Adrenal gland (tissue), 12 donors: Measurements from ENCODE around the gene KYNU. TPM values are rescaled to one million over a fixed set of nuclear protein-coding genes. Genes with fewer than 3 reads are reported as not detected.

Experiments
- DNase-seq, 7 donors: peaks; one replicate each; pipeline ENCODE4 v3.0.0-alpha.2; 2019 to 2020
- H3K27ac ChIP-seq, 5 donors: fragments of 200-600 bp; sonication (generic) in 4 of 5; 1 replicate in 3 of 5; 2 replicates in 2 of 5; pipeline versions ENCODE4 v1.5.1 to v1.8.0; 2016 to 2020; ENCODE audit warnings: mild to moderate bottlenecking in 1 of 5
- H3K27me3 ChIP-seq: fragments of 200-600 bp; 2 replicates; pipeline ENCODE4 v1.8.0; 2021
- H3K36me3 ChIP-seq, 2 donors: fragments of 200-600 bp; replicated peaks in 1 of 2; 1 replicate in 1 of 2; 2 replicates in 1 of 2; pipeline versions ENCODE4 v1.5.1 to v1.8.0; 2018 to 2022
- H3K4me1 ChIP-seq, 2 donors: fragments of 200-600 bp; replicated peaks in 1 of 2; 1 replicate in 1 of 2; 2 replicates in 1 of 2; pipeline versions ENCODE4 v1.5.1 to v1.8.0; 2018 to 2021
- H3K4me3 ChIP-seq, 4 donors: fragments of 200-600 bp; sonication (generic) in 3 of 4; one replicate each; pipeline ENCODE4 v1.5.1; 2016 to 2018
- H3K9me3 ChIP-seq, 3 donors: fragments of 200-600 bp; sonication (generic) in 1 of 3; replicated peaks in 1 of 3; 1 replicate in 2 of 3; 2 replicates in 1 of 3; pipeline versions ENCODE4 v1.5.1 to v1.8.0; 2016 to 2021
- POLR2A ChIP-seq, 2 donors: fragments of 450-650 bp; IDR thresholded peaks; one replicate each; pipeline ENCODE4 v1.6.1; 2017; ENCODE audit warnings: antibody characterized with exemption in 2 of 2, mild to moderate bottlenecking in 2 of 2, moderate library complexity in 1 of 2
- WGBS, 4 donors: extraction: QIAGEN DNeasy Blood & Tissue Kit in 2 of 4; methylation state at CpG; one replicate each; pipeline versions ENCODE4 v1.1.5 to v1.1.7; 2013 to 2017; 5-methylcytosine and 5-hydroxymethylcytosine counted together
- intact Hi-C, 2 donors: fragments of 100-400 bp; cut with DNase I; formaldehyde crosslinking; loops; one replicate each; pipeline versions ENCODE4 v1.14.1 to v1.15.0; 2022 to 2023
- polyA plus RNA-seq, 3 donors: library from polyadenylated mRNA; stranded (reverse); fragments of 200-250 nt in 2 of 3; fragments of 350-450 nt in 1 of 3; fragmentation: Illumina TruSeq in 1 of 3; extraction: RNeasy Lipid Tissue Mini Kit (QIAGEN cat#74804) in 1 of 3; gene quantifications; one replicate each; pipeline ENCODE4 v1.2.3, GENCODE V29; 2013 to 2014
- total RNA-seq, 9 donors: library from RNA; depleted of rRNA in 4 of 9; stranded (reverse); fragments of >200 nt in 4 of 9; fragments of 120-200 nt in 1 of 9; fragmentation: NEBNext Ultra II Directional in 1 of 9; extraction: Animal tissue kit (Norgen Biotek cat#: 25700) in 1 of 9; gene quantifications; one replicate each; pipeline versions ENCODE4 v1.1.0 to v1.2.4, GENCODE V29; 2013 to 2023
- TF ChIP-seq, protein P1 (sequence below), 6 experiments: fragments of 450-650 bp in 4 of 6; fragments of 200-600 bp in 2 of 6; sonication (generic) in 1 of 6; IDR thresholded peaks; 1 replicate in 5 of 6; 2 replicates in 1 of 6; pipeline versions ENCODE4 v1.5.1 to v1.8.0; 2016 to 2021; ENCODE audit warnings: antibody characterized with exemption in 6 of 6, mild to moderate bottlenecking in 2 of 6, moderate library complexity in 1 of 6
- donor health status: healthy with polysubstance abuse.
- donor health status: Bipolar disorder and iron deficiency.
- donor health status: DM: yes; HTN: yes; CAD: no.
- donor health status: DM: no; HTN: no; CAD: no.
- donor health status: DM: no; HTN: no; CAD: no.
- donor health status: DM: yes; HTN: yes; CAD: no.

Gene KYNU
- total and polyA plus RNA-seq, 12 donors = 1.9 to 30.2 (median 9.2) TPM

DNA sequence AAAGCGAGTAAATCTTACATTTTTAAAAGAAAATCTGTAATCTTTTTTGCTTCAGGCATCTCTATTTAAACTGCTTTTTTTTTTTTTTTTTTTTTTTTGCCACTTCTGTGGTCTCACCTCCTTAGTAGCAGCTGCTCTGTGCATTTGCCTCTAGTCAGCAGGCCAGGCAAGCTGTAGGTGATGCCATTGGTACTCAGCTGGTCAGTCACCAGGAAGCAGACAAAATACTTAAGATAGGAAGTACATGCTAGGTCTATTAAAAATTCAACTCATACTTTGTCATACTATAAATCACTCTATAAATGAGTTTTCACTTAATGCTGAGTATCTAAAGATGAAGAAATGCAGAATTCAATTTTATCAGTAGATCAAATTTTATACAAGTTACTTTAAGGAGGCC is 83.7 kb downstream of the KYNU start:
- Histone ChIP-seq H3K36me3 (no peaks in the 10 kb centered on the region), H3K9me3 (no peaks in the 10 kb centered on the region), H3K27me3 (no peaks in the 10 kb centered on the region), H3K27ac (no peak overlapping the region), H3K4me1 (no peaks in the 10 kb centered on the region), H3K4me3 (no peak overlapping the region)
- no peak for DNase-seq
- WGBS, 4 donors = 75 to 97% (median 90%) methylated on average over 1 of the region's 1 CpG
- TF ChIP-seq, protein P1, sequence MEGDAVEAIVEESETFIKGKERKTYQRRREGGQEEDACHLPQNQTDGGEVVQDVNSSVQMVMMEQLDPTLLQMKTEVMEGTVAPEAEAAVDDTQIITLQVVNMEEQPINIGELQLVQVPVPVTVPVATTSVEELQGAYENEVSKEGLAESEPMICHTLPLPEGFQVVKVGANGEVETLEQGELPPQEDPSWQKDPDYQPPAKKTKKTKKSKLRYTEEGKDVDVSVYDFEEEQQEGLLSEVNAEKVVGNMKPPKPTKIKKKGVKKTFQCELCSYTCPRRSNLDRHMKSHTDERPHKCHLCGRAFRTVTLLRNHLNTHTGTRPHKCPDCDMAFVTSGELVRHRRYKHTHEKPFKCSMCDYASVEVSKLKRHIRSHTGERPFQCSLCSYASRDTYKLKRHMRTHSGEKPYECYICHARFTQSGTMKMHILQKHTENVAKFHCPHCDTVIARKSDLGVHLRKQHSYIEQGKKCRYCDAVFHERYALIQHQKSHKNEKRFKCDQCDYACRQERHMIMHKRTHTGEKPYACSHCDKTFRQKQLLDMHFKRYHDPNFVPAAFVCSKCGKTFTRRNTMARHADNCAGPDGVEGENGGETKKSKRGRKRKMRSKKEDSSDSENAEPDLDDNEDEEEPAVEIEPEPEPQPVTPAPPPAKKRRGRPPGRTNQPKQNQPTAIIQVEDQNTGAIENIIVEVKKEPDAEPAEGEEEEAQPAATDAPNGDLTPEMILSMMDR (IDR thresholded peaks at IDR 0.05) = no peak
- TF ChIP-seq POLR2A (IDR thresholded peaks at IDR 0.05) = no peak
- intact Hi-C loops = no loop called here

DNA sequence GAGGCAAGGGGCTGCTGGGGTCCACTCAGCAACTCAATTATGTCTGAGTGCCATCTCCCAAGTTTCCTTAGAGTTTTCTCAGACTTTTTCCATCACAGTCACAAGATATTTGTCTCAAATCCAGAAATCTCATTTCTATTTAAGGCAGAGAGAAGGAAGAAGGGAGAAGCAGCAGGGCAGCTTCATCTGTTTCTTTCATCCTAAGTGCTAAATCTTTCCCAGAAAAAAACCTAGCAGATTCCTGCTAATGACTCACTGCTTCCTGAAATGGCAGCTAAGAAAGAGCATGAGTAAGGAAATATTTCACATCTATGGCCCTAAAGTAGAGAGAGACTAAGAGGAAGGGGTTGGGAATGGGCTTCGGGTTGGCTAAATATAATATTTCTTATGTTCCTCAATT is 88.0 kb downstream of the KYNU start:
- Histone ChIP-seq H3K9me3 (no peaks in the 10 kb centered on the region), H3K4me1 (no peaks in the 10 kb centered on the region), H3K4me3 (no peak overlapping the region), H3K27ac (no peak overlapping the region), H3K36me3 (no peaks in the 10 kb centered on the region), H3K27me3 (no peaks in the 10 kb centered on the region)
- DNase-seq = no peak
- no peak for TF ChIP-seq POLR2A (IDR thresholded peaks at IDR 0.05)
- TF ChIP-seq, protein P1 (IDR thresholded peaks at IDR 0.05) = no peak
- intact Hi-C loops = no loop called here
- WGBS, 4 donors = 73 to 86% (median 77%) methylated on average over 1 of the region's 1 CpG

DNA sequence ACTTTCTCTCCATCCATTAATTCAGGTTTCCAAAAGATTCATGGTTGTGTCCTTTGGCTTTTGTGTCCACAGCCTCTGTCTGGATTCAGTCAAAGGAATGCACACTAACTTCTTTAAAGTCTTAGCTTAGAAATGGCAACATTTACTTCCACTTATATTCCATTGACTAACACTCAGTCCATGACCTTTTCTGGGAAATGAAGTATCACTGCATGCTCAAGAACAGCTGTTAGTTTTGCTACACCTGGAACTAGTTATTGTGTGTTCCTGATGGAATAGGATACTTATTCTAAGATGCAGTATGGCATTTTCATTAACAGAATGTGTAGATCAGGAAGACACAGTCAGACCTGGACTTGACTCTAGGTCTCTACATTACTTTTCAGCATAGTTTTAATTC is 88.8 kb downstream of the KYNU start:
- no peaks in the 10 kb centered on the region for H3K9me3 ChIP-seq
- no peak for TF ChIP-seq POLR2A (IDR thresholded peaks at IDR 0.05)
- TF ChIP-seq, protein P1 (IDR thresholded peaks at IDR 0.05) = no peak
- H3K4me3 ChIP-seq = no peak overlapping the region
- no peaks in the 10 kb centered on the region for H3K27me3 ChIP-seq
- no peaks in the 10 kb centered on the region for H3K36me3 ChIP-seq
- H3K4me1 ChIP-seq = no peaks in the 10 kb centered on the region
- H3K27ac ChIP-seq = no peak overlapping the region
- intact Hi-C loops = no loop called here
- no peak for DNase-seq

DNA sequence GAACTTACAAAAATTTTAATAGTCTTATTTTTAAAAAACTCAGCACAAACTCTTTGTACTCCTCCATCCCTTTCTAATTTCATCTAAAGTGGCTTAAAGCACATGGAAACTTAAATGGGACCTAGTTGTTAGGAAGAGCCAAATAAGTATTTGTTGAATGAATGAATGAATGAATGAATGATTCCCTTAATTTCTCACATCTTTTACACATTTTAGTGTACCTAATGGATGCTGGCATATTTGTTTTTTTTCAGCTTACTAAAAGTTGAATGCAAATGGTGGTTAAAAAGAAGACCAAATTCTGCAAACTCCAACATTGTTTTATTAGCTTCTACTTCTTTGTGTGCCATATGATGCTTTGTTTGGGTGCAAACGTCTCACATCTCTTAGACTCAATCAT is 89.6 kb downstream of the KYNU start:
- H3K27me3 ChIP-seq = no peaks in the 10 kb centered on the region
- H3K4me1 ChIP-seq = no peaks in the 10 kb centered on the region
- intact Hi-C loops = no loop called here
- no peak overlapping the region for H3K4me3 ChIP-seq
- H3K9me3 ChIP-seq = no peaks in the 10 kb centered on the region
- WGBS, 4 donors = 34 to 62% (median 42%) methylated on average over 1 of the region's 1 CpG
- H3K36me3 ChIP-seq = no peaks in the 10 kb centered on the region
- TF ChIP-seq POLR2A (IDR thresholded peaks at IDR 0.05) = no peak
- TF ChIP-seq, protein P1 (IDR thresholded peaks at IDR 0.05) = no peak
- no peak for DNase-seq
- H3K27ac ChIP-seq = no peak overlapping the region
